IPS DF 6.9 (cell line): ENCODE data around the gene KRTAP10-6.
"Not testable (repeated sequence)": the region's sequence is repeated elsewhere in the genome, so short reads cannot be mapped to it uniquely, and the experiment has no call there.

Source experiments
- DNase-seq: peaks from one replicate; pipeline ENCODE4 v3.0.0-alpha.2; 2013; ENCODE audit warnings: low read depth, low spot score
- H3K27ac ChIP-seq: one replicate; pipeline ENCODE4 v1.5.1; 2013; ENCODE audit warnings: low read length, control low read depth
- H3K27me3 ChIP-seq: 2 replicates; pipeline ENCODE4 v1.6.1; 2013; ENCODE audit warnings: mild to moderate bottlenecking, low read length; ENCODE audit not compliant: control insufficient read depth, insufficient read depth
- H3K36me3 ChIP-seq: 2 replicates; pipeline ENCODE4 v1.6.1; 2013; ENCODE audit warnings: low read length; ENCODE audit not compliant: control insufficient read depth, insufficient read depth
- H3K4me1 ChIP-seq: 2 replicates; pipeline ENCODE4 v1.6.1; 2013; ENCODE audit warnings: low read length; ENCODE audit not compliant: control insufficient read depth, insufficient read depth
- H3K4me3 ChIP-seq: 2 replicates; pipeline ENCODE4 v1.5.1; 2013; ENCODE audit warnings: mild to moderate bottlenecking, low read length
- H3K9me3 ChIP-seq: 2 replicates; pipeline ENCODE4 v1.6.1; 2013; ENCODE audit warnings: low read length, inconsistent platforms; ENCODE audit not compliant: control insufficient read depth, insufficient read depth
- WGBS: extraction: QIAGEN DNeasy Blood & Tissue Kit; methylation state at CpG from one replicate; pipeline ENCODE4 v1.1.7; 2013; ENCODE audit warnings: mixed read lengths, missing lambda C conversion rate; ENCODE audit not compliant: insufficient read length, insufficient coverage; 5-methylcytosine and 5-hydroxymethylcytosine counted together

Gene KRTAP10-6

GRCh38 chr21:44592446-44593311 lies at the start of gene KRTAP10-6:
KRTAP10-6 (minus strand) TSS chr21:44592505; CDS start chr21:44592484, 21 bp downstream.
- peaks cover 7% of the 10 kb centered on the region for H3K4me1 ChIP-seq
- H3K27me3 ChIP-seq = no peaks in the 10 kb centered on the region
- H3K36me3 ChIP-seq = no peaks in the 10 kb centered on the region
- no CpG with 5 or more reads among the region's 33 CpGs for WGBS
- no peak for DNase-seq
- H3K27ac ChIP-seq = no peak within 1 kb of the TSS
- H3K4me3 ChIP-seq = no peak within 1 kb of the TSS
- no peaks in the 10 kb centered on the region for H3K9me3 ChIP-seq

GRCh38 chr21:44640761-44641160 lies 48.5 kb upstream of the KRTAP10-6 start:
- no CpG with 5 or more reads among the region's 5 CpGs for WGBS

GRCh38 chr21:44639331-44639655 lies 47.0 kb upstream of the KRTAP10-6 start:
- Histone ChIP-seq H3K27me3 (no peaks in the 10 kb centered on the region), H3K4me3 (no peak overlapping the region), H3K4me1 (no peaks in the 10 kb centered on the region), H3K9me3 (no peaks in the 10 kb centered on the region), H3K36me3 (no peaks in the 10 kb centered on the region), H3K27ac (no peak overlapping the region)
- no CpG with 5 or more reads among the region's 12 CpGs for WGBS
- DNase-seq = no peak

More at GRCh38 chr21:44640761-44641160, 48.5 kb upstream of the KRTAP10-6 start:
- Histone ChIP-seq H3K27ac (no peak overlapping the region), H3K36me3 (no peaks in the 10 kb centered on the region), H3K4me3 (no peak overlapping the region), H3K9me3 (no peaks in the 10 kb centered on the region), H3K4me1 (no peaks in the 10 kb centered on the region), H3K27me3 (no peaks in the 10 kb centered on the region)
- DNase-seq = no peak

- H3K27ac ChIP-seq = not testable (repeated sequence)
Measured at GRCh38 chr21:44638506-44639330, 46.4 kb upstream of the KRTAP10-6 start.

GRCh38 chr21:44637851-44638348 lies 45.6 kb upstream of the KRTAP10-6 start:
- not testable (repeated sequence) for DNase-seq, H3K36me3 ChIP-seq, H3K9me3 ChIP-seq, H3K4me3 ChIP-seq, H3K4me1 ChIP-seq, H3K27me3 ChIP-seq, H3K27ac ChIP-seq
- no CpG with 5 or more reads among the region's 12 CpGs for WGBS

More at GRCh38 chr21:44638506-44639330, 46.4 kb upstream of the KRTAP10-6 start:
- not testable (repeated sequence) for H3K27me3 ChIP-seq, H3K4me3 ChIP-seq, H3K9me3 ChIP-seq, H3K36me3 ChIP-seq, H3K4me1 ChIP-seq, DNase-seq
- WGBS = no CpG with 5 or more reads among the region's 21 CpGs

- Histone ChIP-seq H3K4me1 (no peaks in the 10 kb centered on the region), H3K9me3 (no peaks in the 10 kb centered on the region), H3K36me3 (no peaks in the 10 kb centered on the region), H3K4me3 (no peak within 1 kb of the TSS), H3K27me3 (no peaks in the 10 kb centered on the region), H3K27ac (no peak within 1 kb of the TSS)
- no CpG with 5 or more reads among the region's 21 CpGs for WGBS
- DNase-seq = no peak
Measured at GRCh38 chr21:44637018-44637850, 44.9 kb upstream of the KRTAP10-6 start, which contains the start of gene KRTAP10-10. KRTAP10-10 (plus strand) TSS chr21:44637356; CDS start chr21:44637418, 62 bp downstream.

GRCh38 chr21:44636209-44637017 lies 44.1 kb upstream of the KRTAP10-6 start:
- Histone ChIP-seq H3K27ac (no peak overlapping the region), H3K4me1 (no peaks in the 10 kb centered on the region), H3K36me3 (no peaks in the 10 kb centered on the region), H3K27me3 (no peaks in the 10 kb centered on the region), H3K9me3 (no peaks in the 10 kb centered on the region), H3K4me3 (no peak overlapping the region)
- WGBS = no CpG with 5 or more reads among the region's 15 CpGs
- DNase-seq = no peak

GRCh38 chr21:44632067-44632466 lies 39.8 kb upstream of the KRTAP10-6 start:
- WGBS = no CpG with 5 or more reads among the region's 1 CpG
- no peak overlapping the region for H3K27ac ChIP-seq
- no peak overlapping the region for H3K4me3 ChIP-seq
- no peaks in the 10 kb centered on the region for H3K9me3 ChIP-seq
- no peak for DNase-seq
- no peaks in the 10 kb centered on the region for H3K4me1 ChIP-seq
- no peaks in the 10 kb centered on the region for H3K36me3 ChIP-seq
- no peaks in the 10 kb centered on the region for H3K27me3 ChIP-seq

- Histone ChIP-seq H3K27ac (no peak overlapping the region), H3K36me3 (no peaks in the 10 kb centered on the region), H3K4me3 (no peak overlapping the region), H3K4me1 (no peaks in the 10 kb centered on the region), H3K27me3 (no peaks in the 10 kb centered on the region), H3K9me3 (no peaks in the 10 kb centered on the region)
- WGBS = no CpG with 5 or more reads among the region's 2 CpGs
- no peak for DNase-seq
Measured at GRCh38 chr21:44630440-44630839, 38.1 kb upstream of the KRTAP10-6 start.
